Iris pigment epithelial cell (primary cell): ENCODE data around the gene GMDS.
"Not testable (repeated sequence)": the region's sequence is repeated elsewhere in the genome, so short reads cannot be mapped to it uniquely, and the experiment has no call there.

Source experiments
- DNase-seq: peaks from one replicate; pipeline ENCODE4 v3.0.0-alpha.2; 2011; ENCODE audit warnings: low read depth

GMDS gene

DNA sequence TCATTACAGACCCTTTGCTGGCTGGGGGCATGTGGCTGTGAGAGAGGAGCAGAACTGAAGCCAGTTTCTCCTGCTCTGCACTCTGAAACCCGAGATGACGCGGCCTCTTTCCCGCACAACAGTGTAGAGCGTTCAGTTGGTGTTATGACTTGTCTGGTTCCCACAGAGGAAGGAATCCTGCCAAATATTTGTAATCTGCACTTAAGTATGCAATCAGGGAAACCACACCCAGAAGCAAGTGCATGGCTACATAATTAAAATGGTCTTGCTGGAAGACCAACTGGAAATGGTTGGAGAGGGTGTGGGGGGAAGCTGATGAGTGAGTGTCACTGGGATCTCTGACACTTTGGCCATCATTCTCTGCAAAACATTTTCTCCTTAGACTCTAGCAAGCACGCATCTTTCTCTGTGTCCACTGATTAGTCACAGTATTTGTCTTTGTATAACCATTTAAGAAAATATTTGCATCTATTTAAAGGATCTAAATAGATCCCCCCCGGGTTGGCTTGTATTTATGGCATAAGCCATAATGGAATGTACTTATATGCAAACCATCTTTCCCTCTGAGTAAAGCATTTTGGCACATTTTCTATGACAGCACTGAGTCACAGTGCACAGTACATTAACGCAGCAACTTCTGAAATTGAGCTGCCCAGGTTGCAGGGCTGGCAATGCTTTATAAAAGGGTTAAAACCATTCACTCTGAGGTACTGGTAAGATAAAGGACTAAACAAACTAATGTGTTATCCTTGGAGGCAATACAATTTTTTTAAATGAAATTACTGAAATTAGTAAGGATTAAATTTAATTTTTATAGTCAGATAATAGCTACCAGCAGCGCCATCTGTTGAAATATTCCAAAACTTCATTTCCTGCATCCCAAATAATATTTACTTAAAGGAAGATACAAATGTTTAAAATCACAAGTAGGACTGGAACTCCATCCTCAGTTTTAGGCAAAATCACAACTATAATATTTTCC is 559.0 kb downstream of the GMDS start:
- DNase-seq, result peak; percentile 98

DNA sequence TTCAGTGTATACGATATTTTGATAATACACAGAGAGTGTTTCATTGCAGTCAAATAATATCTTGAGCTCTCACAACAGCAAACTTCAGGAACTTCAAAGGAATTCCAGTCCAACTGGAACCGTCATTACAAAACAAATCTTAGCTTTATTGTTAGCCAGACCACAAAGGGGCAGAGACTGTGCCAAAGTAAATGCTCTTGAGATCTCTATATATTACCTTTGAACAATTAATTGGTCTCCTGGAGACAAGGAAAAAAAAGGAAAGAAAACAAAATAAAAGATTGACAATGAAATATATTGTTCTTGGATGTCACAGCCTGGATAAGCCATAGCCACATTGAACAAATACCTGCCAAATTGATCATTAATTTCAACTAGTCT is 565.7 kb downstream of the GMDS start:
- no peak for DNase-seq

DNA sequence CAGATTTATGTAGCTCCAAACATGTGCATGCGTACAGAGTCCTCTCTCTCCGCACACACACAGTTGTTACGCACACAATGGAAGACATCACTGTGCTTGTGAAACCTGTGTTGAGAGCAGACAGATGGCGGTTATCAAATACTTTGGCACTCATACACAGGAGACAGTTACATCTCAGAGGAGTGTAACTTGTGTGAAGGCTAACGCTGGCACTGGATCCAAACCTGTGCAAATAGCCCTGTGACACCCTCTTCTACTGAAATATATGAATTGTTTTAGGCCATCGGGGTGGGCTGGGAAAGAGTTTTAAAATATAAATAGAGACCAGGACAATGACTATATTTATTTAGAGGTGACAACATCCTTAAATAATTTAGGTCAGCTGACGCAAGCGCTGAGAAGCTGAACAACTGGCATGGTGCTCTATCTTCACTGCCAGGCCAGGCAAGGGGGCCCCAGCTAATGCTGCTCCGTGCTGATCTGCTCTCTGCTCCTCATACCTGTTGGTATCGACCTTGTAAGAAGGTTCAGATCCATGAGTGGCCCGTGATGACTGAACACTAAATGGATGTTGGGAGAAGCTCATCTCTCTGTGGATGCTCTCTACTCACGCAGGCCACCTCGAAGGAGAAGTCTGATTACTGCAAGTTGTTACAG is 566.2 kb downstream of the GMDS start:
- peak; percentile 17 for DNase-seq

DNA sequence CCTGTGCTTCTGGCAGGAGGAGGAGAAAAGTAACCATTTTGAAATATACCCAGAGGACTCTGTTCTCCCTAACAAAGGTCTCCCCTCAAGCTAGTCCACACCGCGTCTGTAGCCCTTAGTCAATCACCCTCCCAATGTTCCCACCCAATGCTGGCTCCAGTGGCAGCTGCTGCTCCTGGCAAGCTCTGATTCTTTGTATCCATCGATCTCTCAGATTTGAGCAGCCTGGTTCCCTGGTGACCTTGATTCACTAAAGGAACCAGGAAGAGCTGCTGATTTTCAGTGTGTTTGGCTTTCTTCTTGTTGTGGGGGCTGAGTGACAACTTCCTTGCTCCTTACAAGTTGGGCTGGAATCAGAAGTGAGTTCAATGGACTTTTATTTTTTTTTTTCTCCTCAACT is 567.2 kb downstream of the GMDS start:
- no peak for DNase-seq

DNA sequence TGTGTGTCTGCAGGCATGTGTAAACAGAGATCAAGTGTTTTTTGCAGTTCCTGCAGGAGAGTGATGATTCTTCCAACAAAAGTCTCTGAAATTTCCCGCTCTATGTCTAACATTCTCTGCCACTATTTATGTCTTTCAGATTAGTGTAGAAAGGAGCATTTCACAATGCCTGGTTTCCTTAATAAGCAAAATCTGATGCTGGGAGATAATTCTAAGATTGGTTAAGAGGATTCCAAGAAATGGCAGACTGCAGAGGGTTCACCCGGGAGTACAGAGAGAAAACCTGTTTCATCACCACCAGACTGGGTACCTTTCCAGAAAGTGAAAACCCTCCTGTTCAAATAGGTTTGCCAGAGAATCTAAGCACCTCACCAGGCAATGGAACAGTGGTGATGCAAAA is 573.0 kb downstream of the GMDS start:
- DNase-seq, result peak; percentile 64

DNA sequence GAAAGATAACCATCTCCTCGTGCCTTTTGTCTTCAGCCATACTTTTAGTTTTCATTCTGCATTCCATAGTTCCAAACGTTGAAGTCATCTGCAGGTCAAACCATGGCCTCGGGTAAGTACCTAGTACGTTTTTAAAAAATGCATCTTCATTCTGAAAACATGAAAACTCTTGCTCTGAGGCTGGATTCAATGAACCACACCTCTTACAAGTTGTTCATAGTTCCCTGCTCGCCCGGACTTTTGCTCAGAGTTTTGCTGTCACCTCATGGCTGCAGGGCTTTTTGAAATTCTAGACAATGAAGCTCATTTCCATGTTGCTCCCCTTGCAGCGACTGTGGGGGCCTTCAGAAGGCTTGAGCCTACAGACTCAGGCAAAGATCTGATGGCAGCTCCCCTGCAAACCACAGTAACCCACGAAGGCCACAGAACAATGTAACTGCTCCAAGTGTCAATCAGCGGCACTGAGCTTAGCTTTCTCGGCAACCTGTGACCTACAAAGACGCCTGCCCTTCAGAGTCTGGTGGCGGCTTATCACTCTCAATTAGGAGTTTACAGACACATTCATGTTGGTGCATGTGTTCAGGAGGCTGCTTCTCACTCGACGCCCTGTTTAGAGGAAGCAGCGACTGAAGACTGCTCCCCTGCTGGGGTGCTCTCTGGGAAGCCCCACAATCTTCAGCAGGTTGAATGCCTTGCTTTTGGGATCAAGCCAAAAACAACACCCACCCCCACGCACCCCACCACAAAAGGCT is 574.5 kb downstream of the GMDS start:
- peak; percentile 85 for DNase-seq

DNA sequence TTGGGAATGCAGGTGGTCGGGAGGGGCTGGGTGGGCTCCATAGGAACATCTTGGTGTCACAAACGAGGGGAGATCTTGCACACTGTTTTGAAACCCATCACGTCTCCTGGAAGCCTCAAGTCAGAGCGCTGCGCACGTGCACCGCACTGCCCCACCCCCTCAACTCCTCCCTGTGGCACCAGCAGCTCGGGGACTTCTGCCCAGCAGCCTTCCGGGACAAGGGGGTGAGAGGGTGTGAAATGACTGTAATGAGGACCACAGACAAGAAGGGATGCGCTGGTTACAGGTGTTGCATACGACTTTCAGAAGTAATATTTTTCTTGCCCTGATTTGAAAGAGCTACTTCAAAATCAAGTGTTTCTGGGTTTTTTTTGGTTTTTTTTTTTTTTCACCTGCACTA is 575.4 kb downstream of the GMDS start:
- DNase-seq, result no peak

DNA sequence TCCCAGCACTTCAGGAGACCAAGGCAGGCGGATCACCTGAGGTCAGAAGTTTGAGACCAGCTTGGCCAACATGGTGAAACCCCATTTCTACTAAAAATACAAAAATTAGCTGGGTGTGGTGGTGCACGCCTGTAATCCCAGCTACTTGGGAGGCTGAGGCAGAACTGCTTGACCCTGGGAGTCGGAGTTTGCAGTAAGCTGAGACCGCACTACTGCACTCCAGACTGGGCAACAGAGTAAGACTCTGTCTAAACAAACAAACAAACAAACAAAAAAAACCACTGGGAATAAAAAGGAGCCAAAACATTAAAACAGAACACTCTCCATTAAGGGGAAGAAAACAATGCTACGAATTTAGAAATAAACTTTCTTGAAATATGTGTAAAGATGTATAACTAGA is 576.9 kb downstream of the GMDS start:
- DNase-seq, result not testable (repeated sequence)

DNA sequence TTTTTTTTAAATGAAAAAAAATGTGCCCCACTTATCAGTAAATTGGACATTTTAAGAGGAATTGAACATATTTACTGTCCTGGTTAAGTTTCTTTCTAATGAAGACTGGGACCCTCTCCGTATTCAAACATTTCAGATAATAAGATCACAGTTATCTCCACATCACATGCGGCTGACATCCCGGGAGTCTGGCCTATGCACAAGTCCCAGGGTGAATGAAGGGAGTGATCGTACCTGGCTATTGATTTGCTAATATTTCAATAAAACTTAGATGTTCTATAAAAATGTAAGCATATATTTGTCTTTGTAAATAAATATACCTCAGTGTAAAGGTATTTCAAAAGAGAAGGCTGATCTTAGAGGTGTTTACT is 577.6 kb downstream of the GMDS start:
- DNase-seq, result no peak

DNA sequence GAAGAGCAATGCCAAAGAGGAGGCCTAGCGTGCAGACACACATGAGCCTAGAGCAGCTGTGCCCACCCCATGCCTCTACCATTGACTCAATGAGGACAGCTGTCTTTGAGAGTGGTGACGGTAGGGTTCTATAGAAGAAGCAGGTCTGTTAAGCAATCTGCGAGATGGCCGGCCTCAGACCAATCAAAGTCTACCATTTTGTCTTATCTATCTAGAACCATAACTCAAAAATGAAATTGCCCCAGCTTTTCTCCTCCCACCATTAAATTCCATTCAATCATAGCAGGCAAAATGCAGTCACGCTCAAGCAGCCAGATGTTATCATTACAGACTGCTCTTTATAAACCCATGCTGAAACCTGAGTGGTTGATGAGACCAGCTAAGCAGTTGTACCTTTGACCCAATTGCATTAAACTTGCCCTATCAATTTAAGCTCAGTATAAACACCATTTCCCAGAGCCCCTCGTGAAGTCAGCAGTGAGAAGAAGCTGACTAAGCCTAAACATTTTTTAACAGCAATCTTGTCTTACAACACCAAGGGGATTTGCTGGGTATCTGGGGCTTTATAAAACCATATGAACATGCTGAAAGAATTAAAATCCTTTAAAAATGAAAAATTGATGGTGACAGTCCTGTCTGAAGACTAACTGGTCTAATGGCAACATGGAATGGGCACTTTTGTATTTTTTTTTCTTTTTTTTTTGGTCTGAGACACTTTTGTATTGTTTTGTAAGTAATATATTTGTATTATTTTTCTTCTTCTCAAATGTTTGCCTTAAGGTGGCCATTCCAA is 578.2 kb downstream of the GMDS start:
- peak; percentile 91 for DNase-seq

DNA sequence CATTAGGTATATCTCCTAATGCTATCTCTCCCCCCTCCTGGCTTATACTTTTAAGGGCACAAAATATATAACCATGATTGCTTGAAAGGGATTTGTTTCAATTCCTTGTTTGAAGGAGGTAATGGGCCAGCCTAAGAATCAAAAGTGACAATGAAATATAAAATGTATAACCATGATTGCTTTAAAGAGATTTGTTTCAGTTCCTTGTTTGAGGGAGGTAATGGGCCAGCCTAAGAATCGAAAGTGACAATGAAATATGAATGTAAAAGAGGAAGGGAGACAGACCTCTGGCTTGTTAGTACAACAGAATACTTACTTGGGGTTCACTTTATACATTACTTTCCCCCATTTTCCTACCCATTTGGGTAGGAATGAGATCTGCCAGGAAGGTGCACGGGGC is 580.2 kb downstream of the GMDS start:
- no peak for DNase-seq

DNA sequence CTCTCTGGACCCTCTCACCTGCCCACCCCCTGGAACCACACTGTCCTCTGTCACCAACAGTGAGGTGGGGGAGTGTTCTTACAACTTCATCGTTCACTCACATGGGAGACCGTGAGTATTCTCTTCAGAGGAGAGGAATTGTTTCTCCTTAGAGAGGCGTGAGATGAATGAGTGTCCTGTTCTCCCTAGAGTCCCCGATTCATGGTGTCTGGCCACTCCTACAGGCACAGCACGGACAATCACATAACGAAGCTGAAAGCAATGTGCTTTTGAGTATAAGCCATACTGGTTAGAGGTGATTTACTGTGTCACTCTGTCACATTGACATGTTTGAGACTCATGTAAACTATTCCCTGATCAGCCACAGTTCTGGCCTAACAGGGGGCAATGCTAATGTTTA is 581.1 kb downstream of the GMDS start:
- no peak for DNase-seq

DNA sequence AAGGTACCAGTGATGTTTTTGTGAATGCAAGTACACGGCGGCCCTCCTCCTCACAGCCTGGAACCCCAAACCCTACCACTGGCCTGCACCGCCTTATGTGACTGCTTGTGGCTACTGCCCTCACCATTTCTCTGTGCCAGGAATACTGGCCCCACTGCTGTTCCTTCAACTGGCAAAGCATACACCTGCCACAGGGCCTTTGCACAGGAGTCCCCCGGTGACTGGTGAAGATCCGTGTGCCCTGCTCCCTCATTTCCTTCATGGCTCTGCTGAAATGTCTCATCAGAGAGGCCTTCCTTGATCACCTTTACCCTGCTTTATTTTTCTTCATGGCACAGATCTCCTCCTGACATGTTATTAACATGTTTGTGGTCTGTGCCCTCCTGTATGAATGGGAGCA is 581.9 kb downstream of the GMDS start:
- no peak for DNase-seq

DNA sequence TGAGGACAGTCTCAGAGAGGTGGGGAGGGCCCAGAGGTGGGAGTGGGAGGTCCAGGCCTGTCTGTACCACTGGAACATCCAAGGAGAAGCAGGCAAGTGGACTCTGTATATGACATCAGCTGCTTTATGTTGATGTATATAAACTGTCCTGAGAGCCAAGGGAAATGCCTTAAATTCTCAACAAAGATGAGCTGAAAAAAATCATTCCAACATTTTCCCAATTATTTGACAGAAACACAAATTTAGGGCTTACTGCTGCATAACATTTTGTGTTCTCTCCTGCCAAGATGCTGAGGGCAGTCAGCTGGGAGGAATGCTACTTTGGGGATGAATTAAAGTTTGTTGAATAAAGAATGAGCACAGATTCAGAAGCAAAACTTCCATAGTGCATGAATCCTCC is 582.9 kb downstream of the GMDS start:
- no peak for DNase-seq

DNA sequence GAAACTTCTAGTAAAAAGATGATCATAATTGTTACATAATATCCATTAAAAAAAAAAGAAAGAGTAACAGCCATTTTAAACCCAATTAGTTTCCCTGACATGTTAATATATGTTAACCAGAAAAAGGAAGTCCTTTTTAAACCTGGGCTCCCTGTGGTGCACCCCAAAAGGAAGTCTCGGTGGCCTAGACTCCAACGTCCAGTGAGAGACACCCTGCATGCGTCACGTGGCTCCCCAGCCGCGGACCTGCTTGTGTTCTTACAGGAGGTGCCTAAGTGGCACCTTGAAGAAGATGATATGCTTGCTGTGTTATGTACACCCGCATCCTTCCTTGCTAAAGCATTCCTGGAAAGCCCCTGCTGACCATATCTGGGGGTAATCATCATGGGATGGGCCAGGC is 585.6 kb downstream of the GMDS start:
- DNase-seq, result no peak

DNA sequence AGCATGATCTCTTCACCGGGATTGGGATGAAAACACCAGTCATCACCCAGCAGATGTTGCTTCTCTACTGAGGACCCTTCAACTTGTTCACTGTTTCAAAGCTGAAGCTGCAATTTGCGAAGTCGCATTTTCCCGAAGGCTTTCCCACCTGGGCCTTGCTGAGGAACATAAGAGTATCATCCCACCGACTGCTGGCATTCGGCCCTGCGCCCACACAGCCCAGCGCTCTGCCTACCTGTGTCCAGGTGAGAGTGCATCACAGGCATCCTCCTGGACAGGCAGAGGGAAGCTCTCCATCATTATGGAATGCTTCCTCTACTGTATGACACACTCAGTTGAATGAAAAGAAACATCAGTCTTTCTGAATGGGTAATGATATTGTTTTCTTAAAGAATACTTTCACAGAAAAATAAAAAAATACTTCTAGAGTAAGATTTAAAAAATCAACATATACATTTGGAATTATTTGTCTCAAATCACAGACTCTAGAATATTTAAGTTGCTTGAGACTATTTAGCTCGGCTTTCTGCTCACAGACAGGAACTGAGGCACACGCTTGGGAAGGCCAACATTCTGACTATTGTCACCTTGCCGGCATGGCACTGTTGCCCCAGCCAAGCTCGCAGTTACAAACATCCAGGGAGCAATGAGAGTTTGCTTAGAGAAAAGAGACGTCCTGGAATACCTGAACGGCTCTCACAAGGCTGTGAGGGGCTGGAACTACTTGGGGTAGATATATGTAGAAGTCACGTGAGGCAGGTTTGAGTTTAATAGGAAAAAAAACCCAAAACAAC is 587.0 kb downstream of the GMDS start:
- no peak for DNase-seq

DNA sequence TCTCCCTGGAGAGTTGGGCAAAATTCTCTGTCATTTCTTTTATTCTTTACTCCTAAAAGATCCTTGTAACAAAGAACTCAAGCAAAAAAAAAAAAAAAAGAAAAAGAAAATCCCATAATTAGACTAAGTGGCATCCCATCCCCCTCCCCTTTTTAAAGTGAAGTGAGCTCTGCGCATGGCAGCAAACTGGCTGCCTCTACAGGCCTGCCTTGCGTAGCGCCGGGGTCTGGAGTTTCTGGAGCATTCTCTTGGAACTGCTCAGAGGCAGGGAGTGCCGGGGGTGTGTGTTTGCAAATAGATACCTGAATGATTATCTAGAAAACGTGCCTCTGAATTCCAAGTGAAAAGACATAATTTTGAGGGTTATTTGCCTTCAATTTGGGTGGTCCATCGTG is 587.6 kb downstream of the GMDS start:
- DNase-seq, result no peak

DNA sequence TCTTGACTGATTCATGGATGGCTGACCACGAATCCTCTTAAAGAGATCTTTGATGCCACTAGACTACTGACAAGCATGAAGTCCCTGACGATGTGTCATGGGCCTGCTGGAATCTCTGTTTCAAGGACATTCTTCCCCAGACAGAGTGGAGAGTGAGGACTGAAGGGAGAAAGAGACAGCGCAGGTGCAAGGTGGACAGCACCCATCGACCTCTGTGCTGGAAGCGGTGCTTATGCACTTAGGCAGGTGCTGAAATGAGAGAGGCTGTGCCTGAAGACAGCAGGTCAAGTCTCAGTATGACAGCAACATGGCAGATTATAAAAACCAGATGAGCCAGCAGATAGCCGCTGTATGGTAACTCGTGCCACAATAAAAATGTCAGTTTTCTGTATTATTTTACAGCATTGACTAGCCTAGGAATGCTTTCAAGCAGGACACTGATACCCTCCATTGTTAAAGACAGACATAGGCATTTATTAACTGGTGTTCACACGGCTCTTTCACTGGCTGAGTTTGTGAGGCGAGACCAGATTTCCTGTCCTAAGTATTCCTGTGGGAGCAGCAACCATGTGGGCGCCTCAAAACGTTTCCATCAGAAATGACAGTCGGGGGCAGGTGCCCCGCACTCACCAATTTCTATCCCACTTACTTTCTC is 588.2 kb downstream of the GMDS start:
- no peak for DNase-seq

DNA sequence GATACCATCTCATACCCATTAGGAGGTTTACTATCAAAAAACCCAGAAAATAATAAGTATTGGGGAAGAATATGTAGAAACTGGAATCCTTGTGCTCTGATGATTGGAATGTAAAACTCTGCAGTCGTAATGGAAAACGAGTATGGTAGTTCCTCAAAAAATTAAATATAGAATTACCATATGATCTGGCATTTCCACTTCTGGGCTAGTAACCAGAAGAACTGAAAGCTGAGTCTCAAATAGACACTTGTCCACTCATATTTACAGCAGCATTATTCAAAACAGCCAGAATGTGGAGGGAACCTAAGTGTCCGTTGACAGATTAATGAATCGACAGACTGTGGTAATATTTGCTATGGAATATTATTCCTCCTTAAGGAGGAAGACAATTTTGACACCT is 591.4 kb downstream of the GMDS start:
- DNase-seq, result no peak

DNA sequence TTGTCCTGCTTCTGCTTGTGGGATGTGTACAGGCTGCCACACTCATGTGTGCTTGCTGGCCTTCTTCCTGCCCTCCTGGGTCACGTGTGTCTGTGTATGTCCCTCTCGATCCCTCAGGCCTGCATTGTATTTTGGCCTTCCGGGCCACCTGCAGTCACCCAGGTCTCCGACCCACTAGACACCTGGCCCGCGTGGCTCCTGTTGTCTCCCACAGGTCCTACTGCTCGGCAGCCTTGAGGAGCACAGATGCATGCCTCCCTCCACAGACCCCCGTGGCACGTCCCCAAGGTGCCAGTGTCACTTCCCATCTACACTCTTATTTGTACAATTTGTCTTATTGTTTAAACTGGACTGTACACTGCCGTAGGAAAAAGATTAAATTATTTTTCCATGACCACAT is 592.6 kb downstream of the GMDS start:
- DNase-seq, result no peak

DNA sequence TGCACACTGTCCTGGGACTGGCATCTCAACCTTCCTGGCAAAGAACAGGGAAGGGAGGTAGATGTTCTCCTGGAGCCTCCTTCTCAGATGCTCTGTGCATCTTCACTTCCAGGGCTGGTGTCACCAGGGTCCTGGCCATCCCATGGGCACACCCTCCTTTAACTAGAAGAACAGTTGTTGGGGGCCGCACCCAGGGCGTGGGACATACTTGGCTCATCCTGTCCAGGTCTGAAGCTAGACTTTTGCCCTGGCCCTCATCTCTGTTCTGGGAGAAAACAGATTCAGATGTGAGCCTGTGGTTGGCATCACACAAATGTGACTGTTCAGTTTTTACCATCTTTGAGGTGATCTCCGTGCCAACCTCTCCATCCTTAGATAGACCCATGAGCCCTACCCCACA is 594.0 kb downstream of the GMDS start:
- DNase-seq, result no peak
